GM18868 (cell line): ENCODE measurements around the gene EXOC3.

Source experiments
- ATAC-seq: cut with Tn5 transposase; IDR thresholded peaks from one replicate; pipeline ENCODE4 v1.9.1; 2021; ENCODE audit warnings: mild to moderate bottlenecking, moderate library complexity; ENCODE audit not compliant: unreplicated experiment

The EXOC3 gene

GRCh38 chr5:424301-425110 lies 18.5 kb upstream of the EXOC3 start:
- ATAC-seq = peak; percentile 91

GRCh38 chr5:425714-426113 lies 17.3 kb upstream of the EXOC3 start:
- no peak for ATAC-seq

GRCh38 chr5:426392-426976 lies 16.5 kb upstream of the EXOC3 start:
- ATAC-seq = no peak

GRCh38 chr5:427415-428087 lies 15.4 kb upstream of the EXOC3 start:
- ATAC-seq = no peak

- ATAC-seq = no peak
These were observed 14.8 kb upstream of the EXOC3 start for GRCh38 chr5:428219-428618.

- ATAC-seq = no peak
These were observed 14.1 kb upstream of the EXOC3 start for GRCh38 chr5:428754-429452.

GRCh38 chr5:429453-430188 lies 13.4 kb upstream of the EXOC3 start:
- ATAC-seq = no peak

GRCh38 chr5:430214-430925 lies 12.6 kb upstream of the EXOC3 start:
- no peak for ATAC-seq

GRCh38 chr5:431001-431710 lies 11.8 kb upstream of the EXOC3 start:
- ATAC-seq = peak; percentile 87

- ATAC-seq = no peak
These were observed 11.3 kb upstream of the EXOC3 start for GRCh38 chr5:431711-432050.

- ATAC-seq = no peak
These were observed 10.6 kb upstream of the EXOC3 start for GRCh38 chr5:432201-432927.

GRCh38 chr5:432928-433791 lies 9.8 kb upstream of the EXOC3 start:
- no peak for ATAC-seq

- ATAC-seq = no peak
These were observed 9.1 kb upstream of the EXOC3 start for GRCh38 chr5:433836-434235.

- no peak for ATAC-seq
These were observed 8.4 kb upstream of the EXOC3 start for GRCh38 chr5:434443-435146.

GRCh38 chr5:435156-435790 lies 7.7 kb upstream of the EXOC3 start:
- no peak for ATAC-seq

- no peak for ATAC-seq
These were observed 6.9 kb upstream of the EXOC3 start for GRCh38 chr5:435961-436640.

- ATAC-seq = no peak
These were observed 6.4 kb upstream of the EXOC3 start for GRCh38 chr5:436641-436975.
